ENCODE measurements around the gene RGPD8. TPM values are rescaled to one million over a fixed set of nuclear protein-coding genes. Genes with fewer than 3 reads are reported as not detected.
A peak's percentile ranks its signal among the peaks of the same experiment; 100 is the strongest.
"Not testable (repeated sequence)": the region's sequence is repeated elsewhere in the genome, so short reads cannot be mapped to it uniquely, and the experiment has no call there.

The RGPD8 gene
- total RNA-seq (2014; rRNA removed; shearing (Covaris generic)) = 3.0 and 3.2 TPM in 2 replicates
- 0.27 and 2.8 TPM in 2 replicates for polyA plus RNA-seq (2014; cell fraction: nucleus; rRNA removed)

GRCh38 chr2:112433480-112433879 lies at the start of gene RGPD8:
RGPD8 (minus strand) TSS chr2:112433645; CDS start chr2:112433453, 192 bp downstream.
- peak; percentile 80 for DNase-seq (ENCODE audit: extremely low read depth, low read depth)

DNA sequence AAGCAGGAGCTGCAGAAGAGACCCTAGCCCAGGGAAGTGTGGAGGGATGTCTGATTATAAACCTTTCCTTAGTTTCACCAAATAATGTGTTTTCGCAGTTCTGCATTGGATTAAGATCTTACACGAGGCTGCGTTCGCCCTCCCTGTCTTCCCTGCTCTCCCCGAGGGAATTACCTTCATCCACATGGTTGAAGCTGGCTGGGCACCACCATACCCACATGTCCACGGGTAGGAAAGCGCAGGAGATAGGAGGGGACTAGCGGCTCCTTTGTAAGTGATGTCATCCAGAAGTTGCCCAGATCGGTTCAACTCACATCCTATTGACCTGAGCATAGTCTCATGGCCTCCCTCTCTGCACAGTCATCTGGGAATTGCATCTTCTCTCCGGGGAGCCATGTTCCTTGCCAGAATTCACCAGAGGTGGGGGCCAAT lies 49.6 kb upstream of the RGPD8 start:
- DNase-seq (ENCODE audit: extremely low read depth, low read depth) = peak; percentile 39

GRCh38 chr2:112482309-112483041 lies 49.0 kb upstream of the RGPD8 start:
- DNase-seq (ENCODE audit: extremely low read depth, low read depth) = peak; percentile 30

- peak; percentile 66 for DNase-seq (ENCODE audit: extremely low read depth, low read depth)
Measured at GRCh38 chr2:112481528-112482233, 48.2 kb upstream of the RGPD8 start, which contains the start of gene TTL. TTL (plus strand) TSS chr2:112482156; CDS start chr2:112482345, 189 bp downstream.

GRCh38 chr2:112481050-112481527 lies 47.6 kb upstream of the RGPD8 start:
- DNase-seq (ENCODE audit: extremely low read depth, low read depth) = peak; percentile 83

DNA sequence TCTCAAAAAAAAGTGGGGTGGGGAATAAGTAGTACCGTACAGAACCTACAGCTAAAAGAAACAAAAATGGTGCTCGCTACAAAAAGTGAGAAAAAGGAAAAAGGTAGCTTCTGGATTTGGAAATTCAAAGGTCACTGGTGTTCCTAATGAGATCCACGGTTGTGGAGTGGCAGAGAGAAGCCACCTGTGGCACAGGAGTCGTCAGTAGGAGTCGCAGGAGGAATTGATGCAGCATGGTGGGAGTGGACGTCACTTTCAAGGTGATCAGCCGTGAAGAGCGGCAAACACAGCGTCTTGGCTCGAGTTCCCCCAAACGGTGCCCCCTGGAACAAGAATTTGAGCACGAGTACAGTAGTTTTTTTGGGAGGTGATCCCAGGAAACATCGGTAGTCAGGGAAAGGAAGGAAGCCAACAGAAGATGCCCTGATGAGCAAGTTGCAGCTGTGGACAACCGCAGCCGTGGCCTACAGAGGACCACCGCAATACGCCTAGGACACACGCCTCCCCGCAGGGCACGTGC lies 47.1 kb upstream of the RGPD8 start:
- DNase-seq (ENCODE audit: extremely low read depth, low read depth) = no peak

DNA sequence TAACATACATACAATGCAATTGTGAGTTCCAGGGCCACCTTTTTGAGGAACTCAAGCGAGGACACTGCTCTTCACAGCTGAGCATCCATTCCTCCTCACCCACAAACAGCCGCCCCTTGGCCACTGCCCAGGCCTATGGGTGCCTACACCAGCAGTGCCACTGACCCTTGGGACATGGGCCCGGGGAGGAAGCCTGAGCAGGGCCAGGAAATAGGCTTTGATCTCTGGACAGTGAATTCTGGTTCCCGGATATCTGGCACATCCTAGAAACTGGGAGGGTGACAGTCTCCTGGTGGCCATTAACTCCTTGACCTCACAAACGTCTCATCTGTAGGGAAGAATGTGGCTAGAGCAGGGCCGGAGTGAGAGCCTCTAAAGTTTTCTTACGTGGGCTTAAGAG lies 43.0 kb upstream of the RGPD8 start:
- no peak for DNase-seq (ENCODE audit: extremely low read depth, low read depth)

GRCh38 chr2:112474844-112475486 lies 41.5 kb upstream of the RGPD8 start:
- no peak for DNase-seq (ENCODE audit: extremely low read depth, low read depth)

GRCh38 chr2:112472547-112473263 lies 39.3 kb upstream of the RGPD8 start:
- DNase-seq (ENCODE audit: extremely low read depth, low read depth) = no peak

DNA sequence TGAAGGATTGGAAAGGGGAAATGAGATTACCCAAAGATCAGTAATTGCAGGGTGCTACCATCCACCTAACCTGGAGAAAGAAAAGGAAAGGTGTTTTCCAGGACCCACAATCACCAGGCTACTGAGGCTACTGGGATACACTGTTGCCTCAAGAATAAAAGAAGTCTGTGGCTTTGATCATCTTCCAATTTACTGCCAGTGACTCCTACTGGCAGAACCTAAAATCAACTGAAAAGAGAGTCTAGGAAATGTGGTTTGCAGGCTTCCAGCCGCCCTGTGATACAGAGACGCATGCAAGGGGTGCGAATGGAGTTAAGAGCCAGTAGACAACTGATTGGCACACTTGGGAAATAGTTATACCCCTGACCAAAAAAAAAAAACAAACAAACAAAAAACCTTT lies 31.9 kb upstream of the RGPD8 start:
- no peak for DNase-seq (ENCODE audit: extremely low read depth, low read depth)

GRCh38 chr2:112463256-112463655 lies 29.8 kb upstream of the RGPD8 start:
- no peak for DNase-seq (ENCODE audit: extremely low read depth, low read depth)

DNA sequence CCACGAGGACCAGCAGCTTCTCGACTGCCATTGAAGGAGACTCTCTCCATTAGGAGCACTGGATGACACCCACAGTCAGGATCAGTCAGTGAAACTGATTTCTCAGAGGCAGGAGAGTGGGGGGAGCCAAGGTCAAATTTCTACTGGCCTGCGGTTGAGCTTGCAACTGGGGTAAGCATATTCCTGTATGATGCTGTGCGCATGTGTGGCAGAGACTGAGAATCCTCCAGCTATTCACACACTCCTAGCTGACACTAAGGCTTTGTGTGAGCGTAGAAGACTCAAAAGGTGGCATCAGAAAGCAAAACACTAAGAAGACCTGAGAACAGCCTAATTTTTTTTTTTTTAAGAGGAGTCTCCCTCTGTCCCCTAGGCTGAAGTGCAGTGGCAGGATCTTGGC lies 28.7 kb upstream of the RGPD8 start:
- DNase-seq (ENCODE audit: extremely low read depth, low read depth) = no peak

DNA sequence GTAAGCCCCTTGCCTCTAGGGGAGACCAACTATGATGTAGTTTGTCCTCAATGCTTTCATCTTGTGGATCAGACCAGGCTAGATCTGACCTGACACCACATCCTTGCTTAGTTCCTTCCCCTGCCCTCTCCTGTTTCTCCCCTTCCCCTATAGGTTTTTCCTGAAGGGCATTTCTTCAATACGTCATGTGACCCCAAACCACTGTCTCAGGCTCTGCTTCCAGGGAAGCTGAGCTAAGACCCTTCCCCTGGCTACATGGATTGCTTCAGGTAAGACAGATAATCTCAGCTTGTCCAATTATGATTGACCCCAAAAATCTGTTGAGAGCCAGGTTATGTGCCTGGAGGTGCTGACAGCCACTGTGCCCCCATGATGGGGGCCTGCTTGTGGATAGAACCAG lies 25.9 kb upstream of the RGPD8 start:
- no peak for DNase-seq (ENCODE audit: extremely low read depth, low read depth)

DNA sequence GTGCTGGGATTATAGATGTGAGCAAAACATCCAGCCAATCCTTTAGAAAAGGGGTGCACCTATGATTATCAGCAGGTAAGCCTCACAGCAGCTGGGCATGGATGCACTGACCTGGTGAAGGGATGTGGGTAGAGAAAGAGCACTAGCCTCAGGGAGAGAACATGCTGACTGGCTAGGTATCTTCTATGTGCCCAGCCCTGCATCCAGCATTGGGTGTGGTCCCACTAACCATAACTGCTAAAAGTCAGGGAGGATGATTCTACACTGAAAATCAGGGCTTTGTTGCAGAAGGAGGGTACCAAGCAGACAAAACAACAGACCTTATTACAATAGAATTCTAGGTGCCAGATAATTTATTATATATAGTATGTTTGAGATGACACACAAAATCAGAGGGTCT lies 21.1 kb upstream of the RGPD8 start:
- no peak for DNase-seq (ENCODE audit: extremely low read depth, low read depth)

- DNase-seq (ENCODE audit: extremely low read depth, low read depth) = no peak
Measured at GRCh38 chr2:112451317-112451716, 17.9 kb upstream of the RGPD8 start.

GRCh38 chr2:112449854-112450253 lies 16.4 kb upstream of the RGPD8 start:
- no peak for DNase-seq (ENCODE audit: extremely low read depth, low read depth)

DNA sequence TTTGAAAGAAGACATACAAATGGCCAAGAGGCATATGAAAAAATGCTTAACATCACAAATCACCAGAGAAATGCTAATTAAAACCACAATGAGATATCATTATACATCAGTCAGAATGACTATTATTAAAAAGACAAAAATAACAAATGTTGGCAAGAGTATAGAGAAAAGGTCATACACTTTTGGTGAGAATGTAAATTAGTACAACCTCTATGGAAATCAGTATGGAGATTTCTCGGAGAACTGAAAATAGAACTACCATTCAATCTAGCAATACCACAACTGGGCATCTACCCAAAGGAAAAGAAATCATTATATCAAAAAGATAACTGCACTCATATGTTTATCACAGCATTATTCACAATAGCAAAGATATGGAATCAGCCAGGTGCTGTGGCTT lies 10.8 kb upstream of the RGPD8 start:
- DNase-seq (ENCODE audit: extremely low read depth, low read depth) = not testable (repeated sequence)

GRCh38 chr2:112438603-112439261 lies 5.3 kb upstream of the RGPD8 start:
- DNase-seq (ENCODE audit: extremely low read depth, low read depth) = not testable (repeated sequence)

DNA sequence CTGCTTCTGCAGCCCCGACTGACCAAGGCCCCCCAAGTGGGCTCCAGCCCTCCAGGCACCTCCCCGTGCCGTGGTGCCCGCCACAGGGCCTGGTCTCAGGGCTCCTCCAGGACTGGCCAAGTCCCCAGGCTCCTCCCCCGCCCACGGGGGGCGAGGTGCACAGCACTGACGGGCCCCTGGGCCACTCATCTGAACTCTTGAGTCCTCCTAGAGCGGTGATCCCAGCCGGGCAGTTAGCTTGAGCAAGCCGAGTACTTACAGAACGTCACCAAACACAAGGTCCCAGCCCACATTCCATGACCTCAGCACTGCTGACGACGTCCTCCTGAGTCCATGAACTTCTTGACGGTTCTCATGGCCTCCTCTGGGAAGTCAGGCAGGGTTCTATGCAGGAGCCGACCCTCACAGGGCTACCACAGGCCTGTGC lies 4.0 kb upstream of the RGPD8 start:
- not testable (repeated sequence) for DNase-seq (ENCODE audit: extremely low read depth, low read depth)

DNA sequence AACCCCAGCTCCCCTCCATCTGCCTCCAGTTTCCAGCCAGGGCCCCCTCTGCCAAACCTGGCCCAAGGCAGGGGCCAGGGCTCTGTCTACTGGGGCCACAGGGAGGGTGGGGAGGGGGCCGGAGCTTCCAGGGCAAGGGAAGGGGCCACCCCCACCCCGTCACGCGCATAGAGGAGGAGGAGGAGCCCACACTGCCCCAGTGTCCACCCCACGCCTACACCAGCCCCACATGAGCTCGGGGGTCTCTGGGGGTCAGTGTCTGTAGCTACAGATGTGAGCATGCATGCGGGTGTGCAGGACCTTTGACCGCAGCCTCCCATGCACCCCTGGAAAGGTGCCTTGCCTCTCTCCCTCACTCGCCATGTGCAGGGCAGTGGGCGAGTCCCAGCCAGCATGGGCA lies 3.5 kb upstream of the RGPD8 start:
- not testable (repeated sequence) for DNase-seq (ENCODE audit: extremely low read depth, low read depth)
